ENCODE data around the gene HYAL1.
"Not testable (repeated sequence)": the region's sequence is repeated elsewhere in the genome, so short reads cannot be mapped to it uniquely, and the experiment has no call there.

HYAL1 gene

GRCh38 chr3:50272911-50273688, 30.3 kb downstream of the HYAL1 start:
- peak; percentile 89 to 90 for DNase-seq (ENCODE audit: low read depth in 2 of 2)

GRCh38 chr3:50272538-50272910, 30.9 kb downstream of the HYAL1 start:
- DNase-seq (ENCODE audit: low read depth in 2 of 2), result not testable (repeated sequence)

GRCh38 chr3:50271314-50271936, 31.9 kb downstream of the HYAL1 start:
- DNase-seq (ENCODE audit: low read depth in 2 of 2), result no peak

DNA sequence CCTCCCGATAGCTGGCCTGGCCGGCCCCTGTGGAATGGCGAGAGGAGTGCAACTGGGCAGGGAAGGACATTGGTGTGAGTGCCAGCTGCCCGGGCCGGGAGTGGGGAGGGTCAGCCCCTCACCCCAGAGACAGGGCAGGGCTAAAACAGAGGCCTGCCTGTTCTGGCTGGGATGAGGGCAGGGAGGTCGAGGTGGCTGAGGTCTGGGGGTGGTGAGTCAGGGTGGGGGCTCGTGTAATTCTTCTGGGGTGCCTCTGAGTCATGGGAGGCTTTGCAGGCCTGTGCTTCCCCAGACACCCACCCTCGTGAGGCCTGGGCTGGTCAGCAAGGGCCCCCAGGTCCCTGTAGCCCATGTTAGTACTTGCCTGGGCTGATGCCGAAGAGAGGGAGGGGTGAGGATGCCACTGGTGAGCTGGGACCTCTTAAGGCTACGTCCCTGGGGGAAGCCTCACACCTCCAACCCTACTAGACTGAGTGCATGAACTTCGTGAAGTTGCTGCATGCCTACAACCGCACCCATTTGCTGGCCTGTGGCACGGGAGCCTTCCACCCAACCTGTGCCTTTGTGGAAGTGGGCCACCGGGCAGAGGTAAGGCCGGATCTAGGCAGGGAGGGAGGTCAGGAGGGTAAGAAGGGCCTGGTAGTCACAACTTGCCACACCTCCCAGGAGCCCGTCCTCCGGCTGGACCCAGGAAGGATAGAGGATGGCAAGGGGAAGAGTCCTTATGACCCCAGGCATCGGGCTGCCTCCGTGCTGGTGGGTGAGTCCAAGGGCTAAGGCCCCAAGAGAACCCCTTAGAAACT, 32.8 kb downstream of the HYAL1 start:
- no peak for DNase-seq (ENCODE audit: low read depth in 2 of 2)

DNA sequence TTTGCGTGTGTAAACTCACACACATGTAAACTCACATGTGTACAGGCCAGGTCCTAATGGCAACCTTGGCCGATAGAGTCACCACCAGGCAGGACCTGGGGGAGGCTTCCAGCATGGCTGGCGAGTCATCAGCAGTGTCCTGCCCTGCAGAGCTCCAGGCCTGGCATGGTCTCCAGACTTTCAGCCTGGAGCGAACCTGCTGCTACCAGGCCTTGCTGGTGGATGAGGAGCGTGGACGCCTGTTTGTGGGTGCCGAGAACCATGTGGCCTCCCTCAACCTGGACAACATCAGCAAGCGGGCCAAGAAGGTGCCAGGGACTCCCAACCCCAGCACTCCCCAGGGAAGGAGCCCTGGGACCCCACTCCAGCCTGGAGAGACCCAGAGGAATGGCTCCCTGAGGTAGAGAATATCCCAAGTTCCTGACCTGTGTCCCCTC, 33.4 kb downstream of the HYAL1 start:
- DNase-seq (ENCODE audit: low read depth in 2 of 2), result no peak

DNA sequence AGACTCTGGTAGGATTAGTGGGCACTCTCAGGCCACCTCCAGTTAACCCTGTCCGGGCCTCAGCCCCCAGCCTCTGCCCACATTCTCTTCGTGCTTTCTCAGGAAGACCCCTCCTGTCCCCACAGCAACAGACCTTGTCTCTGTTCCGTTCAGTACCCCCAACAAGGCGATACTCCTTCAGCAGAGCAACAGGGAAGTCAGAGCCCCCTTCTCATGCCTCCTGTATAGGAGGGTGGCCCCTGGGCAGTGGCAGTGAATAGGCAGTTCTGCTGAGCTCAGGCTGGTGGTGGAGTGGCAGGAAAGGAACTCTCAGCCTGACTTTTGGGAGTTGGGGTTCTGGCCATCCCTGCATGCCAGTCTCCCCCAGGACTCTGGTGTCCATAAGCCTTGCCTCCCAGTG, 33.9 kb downstream of the HYAL1 start:
- DNase-seq (ENCODE audit: low read depth in 2 of 2), result no peak

DNA sequence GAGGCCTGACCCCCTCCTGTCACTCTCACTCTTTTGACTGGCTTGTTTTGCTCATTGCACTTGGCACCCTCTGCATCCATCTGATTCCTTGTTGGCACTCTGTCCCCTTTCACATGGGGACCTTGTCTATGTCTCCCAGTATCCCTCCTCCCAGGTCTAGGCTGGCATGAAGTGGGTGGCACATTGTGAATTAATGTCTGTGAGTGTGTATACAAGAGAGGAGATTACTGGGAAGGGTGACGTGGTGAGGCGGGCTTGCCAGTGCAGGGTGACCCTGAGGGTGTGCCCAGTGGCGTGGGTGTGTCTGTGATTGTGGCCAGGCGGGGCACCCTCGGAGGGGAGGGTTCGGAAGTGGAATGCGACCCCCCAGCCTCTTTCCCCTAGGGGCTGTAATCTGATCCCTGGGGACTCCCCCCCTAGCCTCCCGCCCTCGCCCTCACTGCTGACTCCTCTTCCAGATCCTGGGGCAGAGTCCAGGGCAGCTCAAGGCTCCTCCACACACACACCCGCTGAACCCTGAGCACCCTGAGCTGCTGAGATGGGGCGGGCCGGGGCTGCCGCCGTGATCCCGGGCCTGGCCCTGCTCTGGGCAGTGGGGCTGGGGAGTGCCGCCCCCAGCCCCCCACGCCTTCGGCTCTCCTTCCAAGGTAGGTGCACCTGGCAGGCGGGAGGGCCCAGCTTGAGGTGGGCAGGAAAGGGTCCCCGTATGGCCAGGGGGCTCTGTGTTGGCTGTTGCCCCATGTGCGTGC, 34.5 kb downstream of the HYAL1 start, which contains the start of gene SEMA3B:
Gene SEMA3B (plus strand): TSS at position 445 of the 749 bp plus-strand sequence. CDS start 94 bp downstream, at position 539.
- no peak for DNase-seq (ENCODE audit: low read depth in 2 of 2)

- no peak for DNase-seq (ENCODE audit: low read depth in 2 of 2)
Observed at GRCh38 chr3:50268276-50268675, 35.1 kb downstream of the HYAL1 start.

GRCh38 chr3:50267280-50267913, 36.0 kb downstream of the HYAL1 start:
- DNase-seq (ENCODE audit: low read depth in 2 of 2), result no peak

GRCh38 chr3:50266836-50267235, 36.5 kb downstream of the HYAL1 start:
- DNase-seq (ENCODE audit: low read depth in 2 of 2), result no peak

DNA sequence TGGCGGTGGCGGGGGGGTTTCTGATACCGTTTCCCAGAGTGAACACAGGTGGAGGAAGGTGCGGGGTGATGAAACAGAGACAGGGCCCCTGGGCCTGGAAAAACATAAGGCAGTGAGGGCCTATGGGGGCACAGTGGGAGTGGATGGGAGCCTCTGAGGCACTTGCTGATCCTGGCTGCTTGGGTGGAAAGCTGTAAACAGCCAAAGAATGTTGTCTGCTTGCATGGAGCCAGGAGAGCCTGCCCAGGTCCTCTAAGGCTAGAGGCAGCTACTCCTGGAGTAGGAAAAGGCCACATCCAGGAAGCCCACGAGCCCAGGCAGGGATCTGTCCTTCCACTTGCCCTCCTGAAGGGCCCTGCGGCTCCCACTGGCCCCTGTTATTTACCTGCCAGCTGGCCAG, 37.4 kb downstream of the HYAL1 start:
- no peak for DNase-seq (ENCODE audit: low read depth in 2 of 2)

- DNase-seq (ENCODE audit: low read depth in 2 of 2), result no peak
Observed at GRCh38 chr3:50265571-50265970, 37.8 kb downstream of the HYAL1 start.

GRCh38 chr3:50264964-50265485, 38.3 kb downstream of the HYAL1 start:
- DNase-seq (ENCODE audit: low read depth in 2 of 2), result no peak

GRCh38 chr3:50264383-50264963, 38.9 kb downstream of the HYAL1 start:
- no peak for DNase-seq (ENCODE audit: low read depth in 2 of 2)

- no peak for DNase-seq (ENCODE audit: low read depth in 2 of 2)
Observed at GRCh38 chr3:50263478-50264382, 39.6 kb downstream of the HYAL1 start.

DNA sequence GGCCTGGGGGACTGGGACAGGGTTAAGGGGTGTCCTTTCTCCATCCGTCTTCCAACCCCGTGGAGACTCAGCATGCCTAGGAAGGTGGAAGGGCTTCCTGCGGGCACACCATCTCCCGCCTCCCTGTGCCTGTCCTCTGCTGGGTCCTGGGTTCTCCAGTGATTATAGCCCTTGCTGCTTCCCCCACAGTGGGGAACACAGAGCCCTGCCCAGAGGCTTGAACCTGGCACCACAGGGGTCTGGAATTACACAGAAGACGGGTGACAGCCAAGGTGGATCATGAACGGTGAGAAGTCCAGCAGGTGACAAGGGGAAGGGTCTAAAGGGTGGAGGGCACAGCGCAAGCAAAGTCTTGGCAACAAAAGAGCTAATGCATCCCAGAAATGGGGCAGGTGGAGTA, 40.6 kb downstream of the HYAL1 start:
- no peak for DNase-seq (ENCODE audit: low read depth in 2 of 2)

DNA sequence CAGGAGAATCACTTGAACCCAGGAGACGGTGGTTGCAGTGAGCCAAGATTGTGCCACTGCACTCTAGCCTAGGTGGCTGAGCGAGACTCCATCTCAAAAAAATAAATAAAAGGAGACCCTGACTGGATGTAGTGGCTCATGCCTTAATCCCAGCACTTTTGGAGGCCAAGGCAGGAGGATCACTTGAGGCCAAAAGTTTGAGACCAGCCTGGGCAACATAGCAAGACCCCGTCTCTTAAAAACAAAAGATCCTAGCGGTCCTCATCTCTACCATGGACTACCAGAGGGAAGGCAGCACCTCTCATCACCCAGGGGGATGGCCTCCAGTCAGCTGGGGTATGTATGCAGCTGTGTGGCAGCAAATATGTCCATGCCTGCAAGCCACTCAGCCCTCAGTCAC, 41.2 kb downstream of the HYAL1 start:
- DNase-seq (ENCODE audit: low read depth in 2 of 2), result not testable (repeated sequence)

DNA sequence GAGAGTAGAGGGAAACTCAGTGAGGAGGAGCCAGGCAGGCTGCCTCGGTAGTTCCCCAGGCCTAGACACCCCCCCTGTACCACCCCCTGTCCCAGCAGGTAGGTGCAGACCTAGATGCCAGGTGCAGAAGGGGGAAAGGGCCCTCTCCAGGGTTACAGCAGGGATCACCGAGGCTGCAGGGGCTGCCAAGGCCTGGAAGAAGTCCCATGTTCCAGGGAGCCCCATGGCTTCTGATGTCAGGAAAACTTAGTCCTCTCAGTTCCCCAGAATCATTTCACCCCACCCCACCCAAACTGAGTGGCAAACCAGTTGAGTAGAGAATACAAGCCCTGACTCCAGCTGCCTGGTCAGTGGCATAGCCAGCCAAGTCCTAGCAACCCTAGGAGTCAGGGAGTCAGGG, 41.9 kb downstream of the HYAL1 start:
- DNase-seq (ENCODE audit: low read depth in 2 of 2), result no peak

- DNase-seq (ENCODE audit: low read depth in 2 of 2), result no peak
Observed at GRCh38 chr3:50260942-50261441, 42.4 kb downstream of the HYAL1 start.
